GM18861 (cell line): Measurements from ENCODE around the gene PLIN4.

Experiments
- ATAC-seq: cut with Tn5 transposase; IDR thresholded peaks from one replicate; pipeline ENCODE4 v1.9.1; 2021; ENCODE audit not compliant: unreplicated experiment

The PLIN4 gene

GRCh38 chr19:4507804-4508203 is 10.5 kb downstream of the PLIN4 start:
- no peak for ATAC-seq

- ATAC-seq: no peak
These were observed 11.2 kb downstream of the PLIN4 start for GRCh38 chr19:4507150-4507452.

DNA sequence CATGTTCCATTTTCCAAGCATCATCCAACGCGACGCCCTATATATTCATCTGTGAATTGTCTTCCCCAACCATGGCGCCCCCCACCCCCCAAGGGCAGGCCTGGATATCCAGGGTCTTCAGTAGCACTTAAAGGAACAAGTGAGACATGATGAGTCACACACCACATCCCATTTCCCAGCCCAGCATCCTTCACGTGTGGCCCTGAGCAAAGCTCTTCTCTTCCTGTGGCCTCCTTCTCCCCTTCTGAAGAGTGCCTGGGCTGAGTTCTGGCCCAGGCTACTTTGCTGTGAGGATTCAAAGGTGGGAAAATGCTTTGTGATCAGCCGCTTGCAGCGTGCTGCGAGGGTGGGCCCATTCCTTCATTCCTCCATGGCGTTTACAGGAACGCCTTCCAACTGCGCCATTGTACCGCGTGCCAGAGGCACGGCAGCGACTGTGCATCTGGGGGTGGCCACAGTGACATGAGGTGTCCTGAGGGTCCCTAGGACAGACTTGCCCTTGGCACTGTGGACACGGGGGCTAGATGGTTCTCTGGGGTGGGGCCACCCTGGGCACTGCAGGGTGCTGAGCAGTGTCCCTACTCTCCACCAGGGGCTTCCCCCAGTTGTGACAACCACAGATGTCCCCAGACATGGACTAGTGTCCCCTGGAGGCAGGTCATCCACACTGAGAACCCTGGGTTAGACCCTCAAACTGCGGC is 11.7 kb downstream of the PLIN4 start:
- no peak for ATAC-seq

DNA sequence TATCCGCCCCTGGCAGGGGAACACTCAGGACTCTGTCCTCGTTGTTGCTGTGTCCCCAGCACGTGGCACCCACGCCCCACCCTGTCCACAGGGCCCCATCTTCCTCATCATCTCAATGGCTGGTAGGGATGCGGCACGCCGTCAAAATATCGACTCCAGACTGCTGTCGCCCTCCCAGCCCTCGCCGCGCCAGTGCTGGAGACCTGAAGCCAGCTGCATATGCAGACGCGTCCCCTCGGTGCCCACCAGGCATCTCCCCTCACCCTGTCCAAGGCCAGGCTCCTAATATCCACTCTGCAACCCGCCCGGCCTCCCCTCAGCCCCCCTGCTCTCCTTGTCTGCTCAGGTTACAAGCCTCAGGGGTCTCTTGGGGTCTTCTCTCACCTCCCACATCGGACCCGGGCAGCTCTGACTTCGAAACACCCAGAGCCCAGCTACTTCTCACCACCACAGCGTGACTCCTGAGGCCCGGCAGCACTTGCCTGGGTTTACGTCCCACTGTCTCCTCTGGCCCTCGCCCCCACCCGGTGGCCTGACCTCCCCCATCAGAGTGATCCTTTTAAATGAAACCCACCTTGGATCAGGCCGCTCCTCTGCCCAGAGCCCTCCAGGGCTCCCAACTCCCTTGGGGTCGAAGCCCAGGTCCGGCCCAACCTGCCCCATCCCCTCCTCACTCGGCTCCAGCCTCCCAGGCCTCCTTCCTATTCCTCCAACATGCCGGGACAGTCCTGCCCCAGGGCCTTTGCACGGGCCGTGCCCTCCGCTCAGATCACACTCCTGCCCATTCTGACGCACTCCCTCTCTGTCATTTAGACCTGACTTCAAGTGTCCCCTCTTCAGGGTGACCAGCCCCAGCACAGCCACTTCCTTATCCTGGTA is 12.5 kb downstream of the PLIN4 start:
- ATAC-seq: no peak

DNA sequence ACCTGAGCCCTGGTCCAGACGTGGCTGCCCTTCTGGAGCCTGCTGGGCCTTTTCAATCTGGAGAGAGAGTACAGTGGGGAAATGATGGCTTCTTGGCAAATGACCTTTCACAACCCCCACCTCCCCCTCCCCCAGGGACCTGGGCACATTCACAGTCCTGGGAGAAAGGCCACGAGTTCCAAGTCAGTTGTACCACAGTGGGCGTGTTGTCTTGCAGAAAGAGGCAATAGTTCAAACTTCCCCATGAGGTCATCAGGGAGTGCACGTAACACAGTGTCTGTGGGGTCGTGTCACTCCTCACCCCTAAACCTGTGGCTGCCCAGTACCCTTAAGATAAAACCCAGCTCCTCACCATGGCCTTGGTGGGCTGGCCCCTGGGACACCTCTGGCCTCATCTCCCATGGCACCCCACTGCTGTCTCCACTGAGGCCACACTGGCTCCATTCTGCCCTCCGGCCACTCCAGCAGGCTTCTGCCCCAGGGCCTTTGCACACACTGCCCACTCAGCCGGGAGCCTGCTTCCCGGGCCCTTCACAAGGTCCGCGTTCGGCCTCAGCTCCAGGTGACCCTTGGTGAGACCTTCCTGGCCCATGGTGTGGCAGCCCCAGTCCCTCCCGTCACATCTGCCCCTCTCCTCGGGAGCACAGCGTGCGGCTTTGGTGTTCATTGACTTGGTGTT is 13.3 kb downstream of the PLIN4 start:
- no peak for ATAC-seq

- ATAC-seq: no peak
These were observed 14.0 kb downstream of the PLIN4 start for GRCh38 chr19:4504297-4504701.

- no peak for ATAC-seq
These were observed 14.5 kb downstream of the PLIN4 start for GRCh38 chr19:4503825-4504170.

DNA sequence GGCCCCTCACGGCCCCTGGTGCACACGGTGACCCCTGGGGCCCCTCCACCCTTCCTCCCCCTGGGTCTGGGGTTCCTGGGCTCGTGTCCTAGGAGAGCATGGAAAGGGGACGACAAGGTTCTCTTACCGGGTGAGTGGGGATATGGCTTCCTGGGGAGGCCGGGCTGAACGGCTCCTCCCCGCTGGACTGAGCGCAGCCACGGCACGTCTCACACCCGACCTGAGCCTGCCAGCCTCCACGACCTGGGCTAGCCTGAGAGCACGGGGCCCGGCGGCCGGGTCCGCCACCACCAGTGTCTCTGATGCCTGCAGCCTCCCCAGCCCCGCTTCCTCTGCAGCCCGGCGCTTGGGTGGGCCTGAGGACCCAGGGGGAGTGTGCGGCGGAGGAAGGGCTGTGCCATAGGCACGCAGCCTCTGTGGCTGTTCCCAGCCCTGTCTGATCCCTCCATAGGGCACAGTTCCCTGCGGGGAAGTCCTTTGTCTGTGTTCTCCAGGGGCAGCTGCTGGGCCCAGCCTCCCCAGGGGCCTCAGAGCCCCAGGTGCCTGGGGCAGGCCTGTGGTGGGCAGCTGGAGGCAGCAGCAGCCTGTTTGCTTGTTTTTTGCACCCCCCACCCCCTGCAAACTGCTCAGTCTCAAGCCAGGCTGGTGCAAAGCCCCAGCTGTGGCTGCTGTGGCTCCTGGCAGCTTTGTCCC is 15.0 kb downstream of the PLIN4 start:
- ATAC-seq: no peak

- no peak for ATAC-seq
These were observed 15.8 kb downstream of the PLIN4 start for GRCh38 chr19:4502282-4503131.

- ATAC-seq: no peak
These were observed 16.6 kb downstream of the PLIN4 start for GRCh38 chr19:4501691-4502090.

GRCh38 chr19:4500841-4501591 is 17.3 kb downstream of the PLIN4 start:
- no peak for ATAC-seq

DNA sequence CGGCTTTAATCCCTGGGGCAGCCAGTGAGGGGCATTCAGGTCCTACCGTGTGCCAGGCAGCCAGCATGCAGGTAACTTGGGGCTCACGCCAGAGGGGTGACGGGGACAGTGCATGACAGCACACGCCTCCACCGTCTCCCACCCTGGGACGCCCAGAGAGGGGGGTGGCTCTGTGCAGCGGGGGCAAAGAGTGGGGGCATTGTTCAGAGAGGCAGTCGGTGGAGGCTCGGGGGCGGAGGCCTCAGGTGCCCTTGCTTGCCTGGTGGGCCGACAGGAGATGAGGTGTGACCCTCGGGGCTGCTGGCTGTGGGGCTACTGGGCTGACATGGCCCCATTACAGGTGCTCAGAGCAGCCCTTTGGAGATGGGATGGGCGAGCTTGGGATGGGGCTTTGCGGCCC is 18.4 kb downstream of the PLIN4 start:
- ATAC-seq: no peak

- no peak for ATAC-seq
These were observed 19.0 kb downstream of the PLIN4 start for GRCh38 chr19:4499318-4499717.

- ATAC-seq: no peak
These were observed 19.6 kb downstream of the PLIN4 start for GRCh38 chr19:4498694-4499093.

DNA sequence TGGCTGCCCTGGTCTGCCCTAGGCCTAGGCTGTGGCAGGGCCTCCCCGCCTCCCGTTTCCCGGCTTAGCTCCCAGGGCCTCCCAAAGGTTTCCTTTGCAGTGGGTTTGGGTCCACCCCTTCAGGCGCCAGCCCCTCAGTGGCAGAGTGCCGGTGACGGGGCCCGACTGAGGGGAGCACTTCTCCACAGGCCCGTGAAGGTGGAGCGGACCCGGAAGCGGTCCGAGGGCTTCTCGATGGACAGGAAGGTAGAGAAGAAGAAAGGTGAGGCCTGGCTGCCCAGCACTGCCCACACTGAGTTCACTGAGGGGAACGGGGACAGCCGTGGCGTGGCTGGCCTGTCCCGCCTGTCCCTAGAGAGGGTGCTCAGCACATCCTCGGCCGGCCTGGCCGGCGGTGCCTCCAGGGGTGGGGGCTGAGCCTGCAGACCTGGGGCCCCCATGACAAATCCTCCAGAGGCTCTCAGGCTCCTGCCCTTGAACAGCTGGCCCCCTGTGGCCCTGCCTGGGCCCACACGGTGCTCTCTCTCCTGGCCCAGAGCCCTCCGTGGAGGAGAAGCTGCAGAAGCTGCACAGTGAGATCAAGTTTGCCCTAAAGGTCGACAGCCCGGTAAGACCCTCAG is 20.4 kb downstream of the PLIN4 start:
- no peak for ATAC-seq

DNA sequence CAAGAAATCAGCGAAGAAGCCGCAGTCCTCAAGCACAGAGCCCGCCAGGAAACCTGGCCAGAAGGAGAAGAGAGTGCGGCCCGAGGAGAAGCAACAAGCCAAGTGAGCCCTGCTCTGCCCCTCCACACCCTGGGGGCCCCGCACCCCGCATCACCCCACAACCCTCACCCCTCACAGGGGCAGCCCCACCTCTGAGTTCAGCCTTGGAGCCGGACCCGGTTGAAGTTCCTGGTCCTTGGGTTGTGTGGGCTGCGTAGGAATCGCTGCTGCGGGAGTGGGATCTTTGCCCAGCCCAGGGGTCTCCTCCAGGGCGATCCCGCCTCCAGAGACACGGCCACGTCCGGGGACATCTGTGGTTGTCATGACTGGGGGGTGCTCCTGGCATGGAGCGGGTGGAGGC is 22.0 kb downstream of the PLIN4 start:
- no peak for ATAC-seq

GRCh38 chr19:4495471-4495870 is 22.8 kb downstream of the PLIN4 start:
- ATAC-seq: no peak

GRCh38 chr19:4494691-4495064 is 23.6 kb downstream of the PLIN4 start:
- ATAC-seq: no peak

DNA sequence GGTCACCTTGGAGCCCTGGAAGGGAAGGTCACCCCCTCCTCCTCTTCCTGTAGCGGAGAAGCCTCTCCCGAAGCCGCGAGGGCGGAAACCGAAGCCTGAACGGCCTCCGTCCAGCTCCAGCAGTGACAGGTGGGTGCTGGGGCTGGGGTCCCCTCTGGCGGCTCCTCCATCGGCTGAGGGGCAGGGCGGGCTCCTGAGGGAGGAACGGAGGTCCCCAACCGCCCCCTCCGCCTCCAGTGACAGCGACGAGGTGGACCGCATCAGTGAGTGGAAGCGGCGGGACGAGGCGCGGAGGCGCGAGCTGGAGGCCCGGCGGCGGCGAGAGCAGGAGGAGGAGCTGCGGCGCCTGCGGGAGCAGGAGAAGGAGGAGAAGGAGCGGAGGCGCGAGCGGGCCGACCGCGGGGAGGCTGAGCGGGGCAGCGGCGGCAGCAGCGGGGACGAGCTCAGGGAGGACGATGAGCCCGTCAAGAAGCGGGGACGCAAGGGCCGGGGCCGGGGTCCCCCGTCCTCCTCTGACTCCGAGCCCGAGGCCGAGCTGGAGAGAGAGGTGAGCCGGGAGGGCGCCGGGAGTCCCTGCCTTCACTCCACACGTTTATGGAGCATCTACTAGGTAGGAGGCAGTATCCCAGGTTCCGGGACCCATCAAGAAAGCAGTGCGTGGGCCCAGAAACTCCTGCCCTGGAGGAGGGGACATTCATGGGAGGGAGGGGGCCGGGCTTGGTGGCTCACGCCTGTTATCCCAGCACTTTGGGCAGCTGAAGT is 24.2 kb downstream of the PLIN4 start:
- ATAC-seq: no peak
